SW 1271 (cell line): ENCODE measurements around the gene GRID1.
"Not testable (repeated sequence)": the region's sequence is repeated elsewhere in the genome, so short reads cannot be mapped to it uniquely, and the experiment has no call there.

ENCODE experiments used
- DNase-seq, 2 experiments: peaks; one replicate each; lab custom pipeline; 2025; lab: John Stamatoyannopoulos, UW

The GRID1 gene

GRCh38 chr10:85986777-85987176, 379.8 kb downstream of the GRID1 start:
- DNase-seq, result no peak

- DNase-seq, result no peak
Observed at GRCh38 chr10:85983051-85983450, 383.5 kb downstream of the GRID1 start.

- DNase-seq, result no peak
Observed at GRCh38 chr10:85979598-85979997, 387.0 kb downstream of the GRID1 start.

- DNase-seq, result no peak
Observed at GRCh38 chr10:85978566-85979358, 387.8 kb downstream of the GRID1 start.

- no peak for DNase-seq
Observed at GRCh38 chr10:85977642-85978041, 389.0 kb downstream of the GRID1 start.

- DNase-seq, result no peak
Observed at GRCh38 chr10:85976267-85976793, 390.3 kb downstream of the GRID1 start.

- DNase-seq, result no peak
Observed at GRCh38 chr10:85971494-85971893, 395.1 kb downstream of the GRID1 start.

- no peak for DNase-seq
Observed at GRCh38 chr10:85967594-85967993, 399.0 kb downstream of the GRID1 start.

GRCh38 chr10:85961479-85962067, 405.0 kb downstream of the GRID1 start:
- no peak for DNase-seq

- DNase-seq, result no peak
Observed at GRCh38 chr10:85961073-85961472, 405.5 kb downstream of the GRID1 start.

- no peak for DNase-seq
Observed at GRCh38 chr10:85959239-85959638, 407.4 kb downstream of the GRID1 start.

GRCh38 chr10:85950921-85951320, 415.7 kb downstream of the GRID1 start:
- no peak for DNase-seq

GRCh38 chr10:85946713-85947326, 419.8 kb downstream of the GRID1 start:
- DNase-seq, result no peak

- DNase-seq, result no peak
Observed at GRCh38 chr10:85936161-85936560, 430.4 kb downstream of the GRID1 start.

- DNase-seq, result no peak
Observed at GRCh38 chr10:85934586-85934985, 432.0 kb downstream of the GRID1 start.

GRCh38 chr10:85929993-85930392, 436.6 kb downstream of the GRID1 start:
- DNase-seq, result not testable (repeated sequence)

GRCh38 chr10:85927952-85928665, 438.5 kb downstream of the GRID1 start:
- no peak for DNase-seq

GRCh38 chr10:85926986-85927385, 439.6 kb downstream of the GRID1 start:
- DNase-seq, result no peak

- no peak for DNase-seq
Observed at GRCh38 chr10:85926136-85926535, 440.5 kb downstream of the GRID1 start.

GRCh38 chr10:85925201-85925750, 441.3 kb downstream of the GRID1 start:
- DNase-seq, result no peak

- DNase-seq, result no peak
Observed at GRCh38 chr10:85924382-85925102, 442.1 kb downstream of the GRID1 start.
